ENCODE data around the gene TPSAB1. TPM values are rescaled to one million over a fixed set of nuclear protein-coding genes. Genes with fewer than 3 reads are reported as not detected.

TPSAB1 gene
- total RNA-seq, 1 experiment from 2014 or later = not detected

GRCh38 chr16:1285669-1286512, 45.4 kb downstream of the TPSAB1 start:
- H3K36me3 Mint-ChIP-seq (ENCODE audit: insufficient read depth, unreplicated experiment) = peaks cover 10% of the 10 kb centered on the region
- Histone ChIP-seq H3K4me3 (ENCODE audit: low read depth, low read length) (no peak overlapping the region), H3K27me3 (replicated peaks; ENCODE audit: control insufficient read depth, insufficient read depth, low read length) (no peaks in the 10 kb centered on the region), H3K4me1 (peaks cover 17% of the 10 kb centered on the region; the same call in 1 of the 2 replicates), H3K9me3 (no peaks in the 10 kb centered on the region), H3K36me3 (ENCODE audit: control insufficient read depth, insufficient read depth, low read length) (no peaks in the 10 kb centered on the region)
- H3K4me1 Mint-ChIP-seq (ENCODE audit: low read depth, unreplicated experiment) = peaks cover 6% of the 10 kb centered on the region
- CTCF ChIA-PET = no interaction called here
- H3K27me3 Mint-ChIP-seq (ENCODE audit: insufficient read depth, unreplicated experiment) = no peaks in the 10 kb centered on the region
- no TSS peak for BruUV-seq (replicated peaks)
- POLR2A ChIA-PET = no interaction called here
- H3K27ac Mint-ChIP-seq (ENCODE audit: unreplicated experiment) = no peak overlapping the region
- intact Hi-C loops (cut with micrococcal nuclease; ENCODE audit: unreplicated experiment) = no loop called here
- H3K4me3 Mint-ChIP-seq (ENCODE audit: unreplicated experiment) = no peak overlapping the region
- TF ChIP-seq, protein P1, sequence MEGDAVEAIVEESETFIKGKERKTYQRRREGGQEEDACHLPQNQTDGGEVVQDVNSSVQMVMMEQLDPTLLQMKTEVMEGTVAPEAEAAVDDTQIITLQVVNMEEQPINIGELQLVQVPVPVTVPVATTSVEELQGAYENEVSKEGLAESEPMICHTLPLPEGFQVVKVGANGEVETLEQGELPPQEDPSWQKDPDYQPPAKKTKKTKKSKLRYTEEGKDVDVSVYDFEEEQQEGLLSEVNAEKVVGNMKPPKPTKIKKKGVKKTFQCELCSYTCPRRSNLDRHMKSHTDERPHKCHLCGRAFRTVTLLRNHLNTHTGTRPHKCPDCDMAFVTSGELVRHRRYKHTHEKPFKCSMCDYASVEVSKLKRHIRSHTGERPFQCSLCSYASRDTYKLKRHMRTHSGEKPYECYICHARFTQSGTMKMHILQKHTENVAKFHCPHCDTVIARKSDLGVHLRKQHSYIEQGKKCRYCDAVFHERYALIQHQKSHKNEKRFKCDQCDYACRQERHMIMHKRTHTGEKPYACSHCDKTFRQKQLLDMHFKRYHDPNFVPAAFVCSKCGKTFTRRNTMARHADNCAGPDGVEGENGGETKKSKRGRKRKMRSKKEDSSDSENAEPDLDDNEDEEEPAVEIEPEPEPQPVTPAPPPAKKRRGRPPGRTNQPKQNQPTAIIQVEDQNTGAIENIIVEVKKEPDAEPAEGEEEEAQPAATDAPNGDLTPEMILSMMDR (IDR thresholded peaks at IDR 0.05; ENCODE audit: insufficient read depth in 1 of 2, low read depth in 1 of 2, low read length in 1 of 2, severe bottlenecking in 1 of 2, unreplicated experiment in 1 of 2) = peak; percentile 16 to 46
- no peaks in the 10 kb centered on the region for H3K9me3 Mint-ChIP-seq (ENCODE audit: unreplicated experiment)
- DNase-seq = peak in 1 of 2 experiments; percentile 31

DNA sequence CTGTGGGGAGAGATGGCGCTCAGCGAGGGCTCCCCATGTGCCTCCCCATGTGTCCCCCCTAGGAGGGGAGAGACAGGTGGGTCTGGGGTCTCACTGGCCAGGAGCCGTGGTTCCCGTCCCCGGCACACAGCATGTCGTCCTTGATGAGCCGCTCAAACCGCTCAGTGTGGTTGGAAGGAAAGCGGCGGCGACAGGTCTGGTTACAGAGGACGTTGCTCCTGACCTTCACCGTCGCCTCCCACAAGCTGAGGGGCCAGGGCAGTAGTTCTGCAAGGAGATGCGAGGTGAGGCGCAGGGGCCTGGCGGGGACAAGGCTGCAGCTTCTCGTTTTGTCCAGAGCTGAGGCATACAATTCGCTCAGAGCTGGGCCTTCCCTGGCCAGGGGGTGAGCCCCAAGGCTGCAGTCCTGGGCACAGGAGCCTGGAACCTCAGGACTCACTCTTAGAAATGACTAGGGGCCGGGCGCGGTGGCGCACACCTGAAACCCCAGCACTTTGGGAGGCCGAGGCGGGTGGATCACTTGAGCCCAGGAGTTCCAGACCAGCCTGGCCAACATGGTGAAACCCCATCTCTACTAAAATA, 46.1 kb downstream of the TPSAB1 start:
- CTCF ChIA-PET = no interaction called here
- no peak for DNase-seq
- Histone ChIP-seq H3K27me3 (replicated peaks; ENCODE audit: control insufficient read depth, insufficient read depth, low read length) (no peaks in the 10 kb centered on the region), H3K4me1 (peaks cover 23% of the 10 kb centered on the region), H3K4me3 (ENCODE audit: low read depth, low read length) (no peak overlapping the region), H3K9me3 (no peaks in the 10 kb centered on the region), H3K36me3 (ENCODE audit: control insufficient read depth, insufficient read depth, low read length) (no peaks in the 10 kb centered on the region)
- Mint-ChIP-seq H3K4me1 (ENCODE audit: low read depth, unreplicated experiment) (peaks cover 6% of the 10 kb centered on the region), H3K27me3 (ENCODE audit: insufficient read depth, unreplicated experiment) (no peaks in the 10 kb centered on the region), H3K27ac (ENCODE audit: unreplicated experiment) (no peak overlapping the region), H3K36me3 (ENCODE audit: insufficient read depth, unreplicated experiment) (peaks cover 10% of the 10 kb centered on the region), H3K4me3 (ENCODE audit: unreplicated experiment) (no peak overlapping the region), H3K9me3 (ENCODE audit: unreplicated experiment) (no peaks in the 10 kb centered on the region)
- TF ChIP-seq, protein P1 (IDR thresholded peaks at IDR 0.05; ENCODE audit: insufficient read depth in 1 of 2, low read depth in 1 of 2, low read length in 1 of 2, severe bottlenecking in 1 of 2, unreplicated experiment in 1 of 2) = no peak
- POLR2A ChIA-PET = no interaction called here
- BruUV-seq (replicated peaks) = no TSS peak
- intact Hi-C loops (cut with micrococcal nuclease; ENCODE audit: unreplicated experiment) = no loop called here

DNA sequence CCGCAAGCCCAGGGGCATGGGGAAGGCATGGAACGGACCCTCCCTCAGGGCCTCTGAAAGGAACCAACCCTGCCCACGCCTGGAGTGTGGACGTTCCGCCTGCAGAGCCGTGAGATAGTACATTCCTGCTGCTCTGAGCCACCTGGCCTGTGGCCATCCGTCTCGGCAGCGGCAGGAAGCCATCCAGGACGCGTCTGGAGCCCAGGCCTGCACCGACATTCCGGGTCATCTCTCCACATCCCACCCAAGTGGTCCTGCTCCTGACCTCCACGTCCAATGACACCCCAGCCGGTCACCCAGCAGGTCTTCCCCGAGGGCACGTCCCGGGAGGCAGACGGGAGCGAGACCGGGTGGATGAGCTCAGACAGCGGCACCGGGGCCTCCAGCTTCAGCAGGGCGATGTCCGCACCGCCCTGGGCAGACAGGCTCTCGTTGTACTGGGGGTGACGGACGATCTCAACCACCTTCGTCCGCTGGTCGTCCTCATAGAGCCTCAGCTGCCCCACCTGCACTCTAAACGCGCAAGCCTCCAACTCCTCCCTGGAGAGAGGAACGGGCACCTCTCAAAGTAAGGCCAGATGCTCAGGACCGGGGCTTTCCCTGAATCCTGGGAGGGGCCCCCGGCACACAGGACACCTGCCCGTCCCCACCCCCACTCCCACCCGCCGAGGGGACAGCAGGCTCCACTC, 47.6 kb downstream of the TPSAB1 start:
- peaks cover 23% of the 10 kb centered on the region for H3K4me1 ChIP-seq
- H3K27me3 ChIP-seq (replicated peaks; ENCODE audit: control insufficient read depth, insufficient read depth, low read length) = no peaks in the 10 kb centered on the region
- no peak overlapping the region for H3K27ac Mint-ChIP-seq (ENCODE audit: unreplicated experiment)
- H3K4me3 ChIP-seq (ENCODE audit: low read depth, low read length) = no peak overlapping the region
- TF ChIP-seq, protein P1 (IDR thresholded peaks at IDR 0.05; ENCODE audit: insufficient read depth in 1 of 2, low read depth in 1 of 2, low read length in 1 of 2, severe bottlenecking in 1 of 2, unreplicated experiment in 1 of 2) = no peak
- no peaks in the 10 kb centered on the region for H3K36me3 ChIP-seq (ENCODE audit: control insufficient read depth, insufficient read depth, low read length)
- ChIA-PET POLR2A (no interaction called here), CTCF (no interaction called here)
- no peak overlapping the region for H3K4me3 Mint-ChIP-seq (ENCODE audit: unreplicated experiment)
- peaks cover 10% of the 10 kb centered on the region for H3K36me3 Mint-ChIP-seq (ENCODE audit: insufficient read depth, unreplicated experiment)
- intact Hi-C loops (cut with micrococcal nuclease; ENCODE audit: unreplicated experiment) = no loop called here
- no peaks in the 10 kb centered on the region for H3K9me3 Mint-ChIP-seq (ENCODE audit: unreplicated experiment)
- no peaks in the 10 kb centered on the region for H3K27me3 Mint-ChIP-seq (ENCODE audit: insufficient read depth, unreplicated experiment)
- DNase-seq = no peak
- BruUV-seq (replicated peaks) = no TSS peak
- H3K4me1 Mint-ChIP-seq (ENCODE audit: low read depth, unreplicated experiment) = peaks cover 6% of the 10 kb centered on the region
- H3K9me3 ChIP-seq = no peaks in the 10 kb centered on the region

Data from Caco-2 (cell line).